ENCODE data around the gene ADGRG3. TPM values are rescaled to one million over a fixed set of nuclear protein-coding genes. Genes with fewer than 3 reads are reported as not detected.

ADGRG3 gene
- total and polyA plus RNA-seq, 2 experiments from 2014 or later, result not detected

- TF ChIP-seq ZNF462 (CRISPR knock-in tag; IDR thresholded peaks at IDR 0.05) (no peak), POLR2AphosphoS5 (IDR thresholded peaks at IDR 0.05; ENCODE audit: low read depth) (no peak), CREB1 (CRISPR knock-in tag; IDR thresholded peaks at IDR 0.05; ENCODE audit: low read depth) (no peak), ETS1 (IDR thresholded peaks at IDR 0.05) (no peak), NANOG (IDR thresholded peaks at IDR 0.05; ENCODE audit: borderline replicate concordance) (no peak)
Measured at GRCh38 chr16:57642160-57643135, 25.7 kb upstream of the ADGRG3 start (continued).

GRCh38 chr16:57643147-57643874, 24.8 kb upstream of the ADGRG3 start:
- no peaks in the 10 kb centered on the region for H3K36me3 Mint-ChIP-seq (ENCODE audit: low read depth)
- Histone ChIP-seq H3K4me1 (ENCODE audit: insufficient read depth) (no peaks in the 10 kb centered on the region; the same call in 1 of the 2 replicates), H3K4me2 (no peak overlapping the region)
- TF ChIP-seq EZH2 (IDR thresholded peaks at IDR 0.05; ENCODE audit: low read depth, unreplicated experiment) (no peak), STAT1 (IDR thresholded peaks at IDR 0.05; ENCODE audit: unreplicated experiment) (no peak)

More at GRCh38 chr16:57643147-57643874, 24.8 kb upstream of the ADGRG3 start:
- Histone ChIP-seq H3K27ac (ENCODE audit: low read depth) (no peak overlapping the region), H2AFZ (no peak overlapping the region), H3K79me2 (replicated peaks; ENCODE audit: insufficient read depth) (no peaks in the 10 kb centered on the region), H3K36me3 (ENCODE audit: insufficient read depth) (no peaks in the 10 kb centered on the region), H3K4me3 (no peak overlapping the region), H3K27me3 (ENCODE audit: insufficient read depth) (no peaks in the 10 kb centered on the region), H3F3A (replicated peaks; ENCODE audit: low read depth) (no peaks in the 10 kb centered on the region), H4K20me1 (replicated peaks; ENCODE audit: insufficient read depth) (no peaks in the 10 kb centered on the region; the same call in 1 of the 2 replicates), H3K9me2 (ENCODE audit: insufficient read depth) (no peaks in the 10 kb centered on the region)
- no peak overlapping the region for H3K4me3 Mint-ChIP-seq
- H3K27me3 Mint-ChIP-seq (ENCODE audit: insufficient read depth, low read depth, poor library complexity), result peaks cover 12% of the 10 kb centered on the region
- ATAC-seq (no peak), DNase-seq (ENCODE audit: low spot score) (no peak)
- no peak overlapping the region for H3K27ac Mint-ChIP-seq
- H3K4me1 Mint-ChIP-seq, result no peaks in the 10 kb centered on the region; the same call in 2 of the 3 replicates
- no peaks in the 10 kb centered on the region for H3K9me3 Mint-ChIP-seq

Data from GM23338 (cell line).